GM19035 (cell line): Measurements from ENCODE around the gene MAPK8IP3.
"Not testable (repeated sequence)": the region's sequence is repeated elsewhere in the genome, so short reads cannot be mapped to it uniquely, and the experiment has no call there.

Experiments used
- ATAC-seq: cut with Tn5 transposase; IDR thresholded peaks from one replicate; pipeline ENCODE4 v1.9.1; 2021; ENCODE audit not compliant: unreplicated experiment

The MAPK8IP3 gene

DNA sequence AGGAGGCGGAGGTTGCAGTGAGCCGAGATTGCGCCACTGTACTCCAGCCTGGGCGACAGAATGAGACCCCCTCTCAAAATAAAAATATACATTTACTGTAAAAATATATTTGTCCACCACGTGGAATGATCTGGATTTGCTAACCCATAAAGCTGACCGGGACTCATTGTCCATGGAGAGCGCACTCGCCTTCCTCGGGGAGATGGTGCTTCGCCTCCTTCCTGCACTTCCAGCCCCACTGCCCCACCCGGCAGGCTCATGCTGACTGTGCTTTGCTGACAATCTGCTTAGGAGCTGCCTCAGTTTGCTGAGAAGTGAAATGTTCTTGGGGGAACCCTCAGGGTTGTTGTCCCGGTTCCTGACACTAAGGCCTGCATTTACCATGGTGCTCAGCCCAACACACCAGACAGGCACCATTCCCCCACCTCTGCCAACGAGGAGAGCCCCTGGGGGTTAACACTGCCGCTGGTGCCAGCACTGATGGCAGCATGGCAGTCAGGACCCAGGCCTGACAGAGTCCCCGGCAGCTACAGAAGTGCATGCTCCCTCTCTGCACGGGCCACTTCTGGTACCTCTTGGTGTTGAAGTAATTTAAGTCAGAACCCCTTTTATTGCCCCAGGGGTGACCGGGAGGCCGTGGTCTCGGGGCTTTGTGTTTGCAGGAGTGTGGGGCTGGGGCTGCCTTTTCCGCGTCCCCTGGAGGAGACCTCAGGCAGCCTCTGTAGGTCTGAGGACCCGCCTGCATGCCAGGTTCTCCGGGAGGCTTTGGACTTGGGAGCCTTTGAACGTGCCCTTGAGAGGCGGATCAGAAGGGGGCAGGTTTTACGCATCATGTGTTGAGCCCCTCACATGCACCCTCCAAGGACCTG, 79.2 kb downstream of the MAPK8IP3 start:
- no peak for ATAC-seq

DNA sequence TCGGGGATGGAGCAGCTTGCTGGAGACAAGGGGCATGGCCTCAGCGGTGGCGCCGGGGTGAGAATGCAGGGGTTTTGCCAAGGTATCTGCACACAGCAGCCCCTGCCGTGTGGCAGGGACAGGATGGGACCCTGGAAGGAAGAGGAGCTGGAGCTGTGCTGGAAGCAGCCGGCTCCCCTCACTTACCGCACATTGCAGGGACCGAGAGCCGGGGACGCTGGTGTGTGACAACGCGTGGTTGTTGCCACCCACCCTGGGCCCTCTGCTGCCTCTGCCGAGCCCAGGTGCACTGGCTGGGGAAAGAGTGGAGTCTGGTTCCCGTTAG, 79.8 kb downstream of the MAPK8IP3 start:
- no peak for ATAC-seq

DNA sequence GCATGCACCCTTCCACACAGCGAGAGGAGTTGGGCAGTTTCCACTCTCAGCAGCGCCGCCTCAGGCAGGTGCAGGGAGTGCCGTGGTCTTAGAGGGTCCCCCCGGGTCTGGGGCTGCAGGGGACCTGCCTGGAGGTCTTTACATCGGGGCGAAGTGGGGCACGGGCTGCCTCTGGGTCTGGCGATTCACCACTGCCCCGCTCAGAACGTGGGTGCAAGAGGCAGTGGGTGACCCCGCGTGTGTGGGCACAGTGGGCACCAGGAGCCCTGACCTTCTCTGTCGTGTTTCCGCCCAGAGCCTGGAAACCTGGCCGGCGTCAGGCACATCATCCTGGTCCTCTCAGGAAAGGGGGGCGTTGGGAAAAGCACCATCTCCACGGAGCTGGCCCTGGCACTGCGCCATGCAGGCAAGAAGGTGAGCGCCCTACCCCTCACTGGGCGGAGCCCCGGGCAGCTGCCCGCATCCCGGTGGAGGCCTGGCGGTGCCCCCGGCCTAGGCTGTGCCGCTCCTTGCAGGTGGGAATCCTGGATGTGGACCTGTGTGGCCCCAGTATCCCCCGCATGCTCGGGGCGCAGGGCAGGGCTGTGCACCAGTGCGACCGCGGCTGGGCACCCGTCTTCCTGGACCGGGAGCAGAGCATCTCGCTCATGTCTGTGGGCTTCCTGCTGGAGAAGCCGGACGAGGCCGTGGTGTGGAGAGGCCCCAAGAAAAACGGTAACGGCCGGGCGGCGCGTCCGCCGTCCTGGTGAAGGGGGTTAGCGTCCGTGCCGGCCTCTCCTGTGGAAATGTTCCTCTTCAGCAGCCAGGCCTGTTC, 80.5 kb downstream of the MAPK8IP3 start:
- ATAC-seq: no peak

DNA sequence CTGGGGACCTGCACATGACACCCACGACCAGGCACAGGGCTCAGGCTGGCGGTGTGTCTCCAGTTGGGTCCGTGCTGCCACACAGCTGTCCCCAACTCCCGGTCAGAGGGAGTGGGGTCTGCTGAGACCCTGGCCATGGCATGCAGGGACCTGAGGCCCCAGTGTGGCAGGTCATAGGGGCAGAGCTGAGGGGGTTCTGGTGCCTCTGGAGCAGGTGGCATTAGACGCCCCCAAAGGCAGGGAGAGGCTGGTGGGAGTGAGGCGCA, 81.0 kb downstream of the MAPK8IP3 start:
- no peak for ATAC-seq

DNA sequence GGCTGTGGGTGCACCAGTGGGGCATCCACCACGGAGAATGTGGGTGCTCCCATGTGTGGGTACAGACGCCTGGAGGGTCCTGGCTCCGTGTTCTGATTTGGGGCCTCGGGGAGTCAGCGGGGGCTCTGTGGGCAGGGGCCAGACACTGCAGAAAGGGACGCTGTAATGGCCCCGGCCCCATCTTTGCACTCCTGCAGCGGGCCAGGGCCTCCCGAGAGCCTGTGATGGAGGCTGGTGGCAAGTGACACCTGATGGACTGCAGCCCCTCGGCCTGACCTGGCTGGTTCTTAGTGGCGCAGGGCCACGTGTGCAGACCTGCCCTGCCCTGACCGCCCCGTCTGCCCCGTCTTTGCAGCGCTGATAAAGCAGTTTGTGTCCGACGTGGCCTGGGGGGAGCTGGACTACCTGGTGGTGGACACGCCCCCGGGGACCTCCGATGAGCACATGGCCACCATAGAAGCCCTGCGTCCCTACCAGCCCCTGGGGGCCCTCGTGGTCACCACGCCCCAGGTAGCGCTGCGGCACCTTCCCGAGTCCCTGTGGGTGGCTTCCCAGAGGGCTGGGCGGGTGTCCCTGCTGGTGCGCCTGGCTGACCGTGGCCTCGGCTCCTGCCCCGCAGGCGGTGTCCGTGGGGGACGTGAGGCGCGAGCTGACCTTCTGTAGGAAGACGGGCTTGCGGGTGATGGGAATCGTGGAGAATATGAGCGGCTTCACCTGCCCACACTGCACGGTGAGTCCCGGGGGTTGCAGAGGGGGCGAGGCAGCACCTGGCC, 81.5 kb downstream of the MAPK8IP3 start:
- ATAC-seq: no peak

DNA sequence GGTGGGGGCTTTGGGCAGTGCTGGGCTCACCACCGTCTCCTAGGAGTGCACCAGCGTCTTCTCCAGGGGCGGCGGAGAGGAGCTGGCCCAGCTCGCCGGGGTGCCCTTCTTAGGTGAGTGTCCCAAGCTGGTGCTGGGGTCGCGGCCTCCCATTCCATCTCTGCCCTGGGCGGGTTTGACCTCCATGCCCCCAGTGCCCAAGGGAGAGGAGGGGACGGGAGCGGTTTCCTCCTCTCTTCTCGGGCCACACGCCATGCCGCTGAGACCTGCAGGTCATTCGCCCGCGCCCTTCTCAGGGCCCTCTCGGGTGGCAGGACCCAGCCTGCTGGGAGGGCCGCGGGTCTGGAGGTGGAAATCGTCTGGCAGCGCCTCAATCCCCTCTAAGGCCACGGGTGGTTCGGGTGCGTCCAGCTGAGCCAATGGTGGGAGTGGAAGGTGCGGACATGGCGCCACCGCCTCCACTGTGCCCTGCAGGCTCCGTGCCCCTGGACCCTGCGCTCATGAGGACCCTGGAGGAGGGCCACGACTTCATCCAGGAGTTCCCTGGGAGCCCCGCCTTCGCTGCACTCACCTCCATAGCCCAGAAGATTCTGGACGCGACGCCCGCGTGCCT, 82.2 kb downstream of the MAPK8IP3 start:
- no peak for ATAC-seq

DNA sequence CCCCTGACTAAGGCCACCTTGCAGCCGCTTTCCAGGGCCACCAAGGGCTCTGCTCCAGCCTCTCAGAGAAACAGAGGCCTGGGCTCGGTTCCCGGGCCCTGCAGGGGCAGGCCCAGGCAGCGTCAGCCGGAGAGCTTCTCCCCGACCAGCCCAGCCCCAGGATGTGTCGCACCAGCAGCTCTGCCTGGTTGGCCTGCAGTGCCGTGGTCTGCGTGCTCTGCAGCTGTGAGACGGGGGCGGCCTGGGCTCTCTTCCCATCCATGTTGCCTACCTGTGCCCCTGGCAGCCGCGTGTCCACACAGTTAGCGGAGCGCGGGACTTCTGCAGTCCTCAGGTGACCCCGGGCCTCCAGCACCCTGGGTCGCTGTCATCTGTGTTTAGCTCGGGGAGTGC, 82.7 kb downstream of the MAPK8IP3 start:
- ATAC-seq: no peak

DNA sequence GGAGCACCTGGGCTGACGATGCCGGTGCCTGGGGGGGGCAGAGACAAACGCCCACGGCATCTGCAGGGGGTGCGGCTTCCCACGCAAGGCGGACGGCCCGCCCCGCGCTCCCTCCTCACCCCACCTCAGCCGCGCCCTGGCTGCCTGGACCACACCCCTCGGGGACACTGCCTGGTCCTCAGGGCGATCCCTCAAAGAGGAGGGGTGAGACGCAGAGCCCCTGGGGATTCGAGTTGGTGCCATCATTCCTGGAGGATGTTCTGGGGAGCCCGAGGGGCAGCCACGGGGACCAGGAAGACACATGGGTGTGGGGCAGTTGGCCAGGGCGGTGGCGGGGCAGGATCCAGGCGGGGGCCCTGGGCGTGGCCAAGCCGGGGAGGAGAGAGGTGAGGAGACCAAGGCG, 83.6 kb downstream of the MAPK8IP3 start:
- ATAC-seq: no peak

DNA sequence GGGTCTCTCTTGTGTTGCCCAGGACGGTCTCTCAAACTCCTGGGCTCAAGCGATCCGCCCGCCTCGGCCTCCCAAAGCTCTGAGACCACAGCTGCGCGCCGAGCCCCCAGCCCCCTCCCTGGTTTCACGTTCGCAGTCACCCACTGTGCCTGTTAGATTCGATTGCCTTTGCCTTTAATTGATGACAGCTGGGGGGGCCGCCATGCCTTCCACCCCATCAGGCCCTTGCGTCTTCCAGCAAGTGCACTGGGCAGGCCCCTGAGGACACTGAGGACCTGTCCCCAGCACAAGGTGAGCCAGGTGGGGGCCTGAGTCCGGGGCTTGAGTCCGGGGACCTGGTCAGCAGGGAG, 84.2 kb downstream of the MAPK8IP3 start:
- no peak for ATAC-seq

DNA sequence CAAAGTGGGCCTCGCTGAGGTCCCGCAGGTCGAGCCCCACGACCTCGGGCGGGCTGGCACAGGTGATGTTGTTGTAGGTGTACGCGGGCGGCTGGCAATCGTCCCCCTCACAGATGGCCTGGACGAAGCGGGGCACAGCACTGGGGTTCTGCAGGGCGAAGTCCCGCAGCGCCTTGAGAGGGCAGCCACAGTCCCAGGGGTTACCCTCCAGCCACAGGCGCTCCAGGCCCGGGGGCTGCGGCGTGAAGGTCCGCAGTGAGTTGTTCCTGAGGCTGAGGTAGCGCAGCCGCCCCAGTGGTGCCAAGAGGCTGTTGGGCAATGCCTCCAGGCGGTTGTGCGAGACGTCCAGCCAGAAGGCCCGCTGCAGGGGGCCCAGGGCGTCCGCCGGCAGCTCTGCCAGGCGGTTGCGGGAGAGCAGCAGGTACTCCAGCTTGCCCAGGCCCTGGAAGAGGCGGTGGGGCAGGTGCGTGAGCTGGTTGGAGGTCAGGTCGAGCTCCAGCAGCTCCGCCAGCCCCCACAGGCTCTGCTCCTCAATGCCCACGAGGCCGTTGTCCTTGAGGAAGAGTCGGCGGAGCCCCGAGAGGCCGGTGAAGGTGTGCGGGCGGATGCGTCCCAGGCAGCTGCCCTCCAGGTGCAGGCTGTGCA, 84.7 kb downstream of the MAPK8IP3 start:
- ATAC-seq: no peak

DNA sequence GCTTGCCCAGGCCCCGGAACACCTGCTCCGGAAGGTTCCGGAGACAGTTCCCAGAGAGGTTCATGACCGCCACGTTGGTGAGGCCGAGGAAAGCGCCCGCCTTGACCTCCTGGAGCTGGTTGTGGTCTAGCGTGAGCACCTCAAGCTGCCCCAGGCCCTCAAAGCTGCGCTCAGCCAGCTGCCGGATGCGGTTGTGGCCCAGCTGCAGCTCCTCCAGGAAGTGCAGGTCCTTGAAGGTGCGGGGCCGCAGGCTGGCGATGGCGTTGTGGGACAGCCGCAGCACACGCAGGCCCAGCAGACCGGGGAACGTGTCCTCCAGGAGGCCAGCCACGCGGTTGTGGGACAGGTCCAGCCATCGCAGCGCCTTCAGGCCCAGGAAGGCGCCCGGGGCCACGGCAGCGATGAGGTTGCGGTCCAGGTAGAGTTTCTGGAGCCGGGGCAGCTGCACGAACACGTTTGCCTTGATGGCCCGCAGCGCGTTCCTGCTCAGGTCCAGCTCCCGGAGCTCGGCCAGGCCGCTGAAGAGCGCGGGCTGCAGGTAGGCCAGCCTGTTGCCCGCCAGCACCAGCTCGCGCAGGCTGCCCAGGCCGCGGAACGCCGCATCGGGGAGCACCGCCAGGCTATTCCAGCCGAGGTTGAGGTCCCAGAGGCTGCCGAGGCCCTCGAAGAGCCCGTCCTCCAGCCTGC, 85.4 kb downstream of the MAPK8IP3 start:
- no peak for ATAC-seq

DNA sequence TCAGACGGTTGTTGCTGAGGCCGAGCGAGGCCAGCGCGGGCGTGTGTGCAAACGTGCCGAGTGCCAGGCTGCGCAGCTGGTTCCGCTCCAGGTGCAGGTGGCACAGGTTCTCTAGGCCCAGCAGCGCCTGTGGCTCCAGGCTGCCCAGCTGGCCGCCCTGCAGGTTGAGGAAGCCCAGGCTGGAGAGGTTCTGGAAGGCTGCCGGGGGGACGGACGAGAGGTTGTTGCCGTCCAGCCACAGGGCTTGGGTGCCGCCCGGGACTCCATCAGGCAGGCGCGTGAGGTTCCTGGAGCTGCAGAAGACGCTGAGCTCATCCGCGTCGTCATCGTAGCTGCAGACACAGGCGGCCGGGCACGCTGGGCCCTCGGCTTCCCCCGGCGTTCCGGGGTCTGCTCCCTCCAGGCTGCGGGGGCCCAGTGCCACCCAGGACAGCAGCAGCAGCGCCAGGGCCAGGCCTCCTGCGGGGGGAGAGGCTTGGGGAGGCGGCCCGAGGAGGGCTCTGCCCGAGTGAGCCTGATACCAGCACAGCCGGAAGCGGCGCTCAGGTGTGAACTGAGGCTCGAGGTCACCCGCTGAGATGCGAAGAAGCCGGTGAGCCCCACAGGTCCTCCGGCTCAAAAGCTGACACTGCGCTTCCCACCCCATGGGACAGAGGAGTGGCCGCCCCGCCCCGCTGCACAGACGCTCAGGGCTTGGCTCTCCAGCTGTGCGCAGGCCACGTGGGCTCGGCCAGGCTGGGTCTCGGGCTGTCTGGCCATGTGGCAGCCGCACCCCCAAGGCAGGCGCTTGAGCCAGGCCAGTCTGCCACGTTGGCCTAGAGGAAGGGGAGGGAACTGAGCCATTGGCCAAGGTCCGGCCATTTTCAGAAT, 86.2 kb downstream of the MAPK8IP3 start:
- ATAC-seq: no peak

DNA sequence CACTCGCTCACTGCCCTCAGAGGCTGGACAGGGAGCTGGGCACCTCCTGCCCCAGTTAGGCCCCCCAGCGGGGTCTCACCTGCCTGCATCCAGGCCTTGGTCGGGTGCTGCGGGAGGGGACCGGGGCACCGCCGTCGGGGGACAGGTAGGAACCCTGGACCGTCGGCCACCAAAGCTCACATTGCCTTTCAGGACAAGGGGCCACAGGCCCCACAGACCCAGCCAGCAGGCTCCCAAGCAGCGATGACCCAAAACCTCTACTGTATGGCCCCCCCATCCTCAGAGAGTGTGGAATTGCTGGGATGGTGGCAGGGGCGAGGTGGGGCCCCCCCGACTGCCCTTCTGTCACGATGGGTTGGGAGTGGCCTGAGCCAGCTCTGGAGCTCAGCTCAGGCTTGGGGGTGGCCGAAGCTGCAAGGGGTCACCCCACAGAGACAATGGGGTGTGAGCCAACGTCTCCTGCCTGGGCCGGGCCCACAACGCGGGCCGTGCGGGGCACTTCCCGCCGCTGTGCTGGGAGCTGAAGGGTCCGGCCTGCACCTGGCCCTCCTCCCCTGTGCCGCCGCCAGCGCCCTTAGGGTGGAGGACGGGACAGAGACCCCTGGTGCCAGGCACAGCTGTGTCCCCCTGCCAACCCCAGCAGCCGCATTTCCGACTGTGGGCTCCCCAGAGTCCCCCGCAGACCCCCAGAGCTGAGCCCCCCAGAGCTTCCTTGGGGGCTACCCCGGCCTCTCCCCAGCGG, 87.0 kb downstream of the MAPK8IP3 start:
- no peak for ATAC-seq

DNA sequence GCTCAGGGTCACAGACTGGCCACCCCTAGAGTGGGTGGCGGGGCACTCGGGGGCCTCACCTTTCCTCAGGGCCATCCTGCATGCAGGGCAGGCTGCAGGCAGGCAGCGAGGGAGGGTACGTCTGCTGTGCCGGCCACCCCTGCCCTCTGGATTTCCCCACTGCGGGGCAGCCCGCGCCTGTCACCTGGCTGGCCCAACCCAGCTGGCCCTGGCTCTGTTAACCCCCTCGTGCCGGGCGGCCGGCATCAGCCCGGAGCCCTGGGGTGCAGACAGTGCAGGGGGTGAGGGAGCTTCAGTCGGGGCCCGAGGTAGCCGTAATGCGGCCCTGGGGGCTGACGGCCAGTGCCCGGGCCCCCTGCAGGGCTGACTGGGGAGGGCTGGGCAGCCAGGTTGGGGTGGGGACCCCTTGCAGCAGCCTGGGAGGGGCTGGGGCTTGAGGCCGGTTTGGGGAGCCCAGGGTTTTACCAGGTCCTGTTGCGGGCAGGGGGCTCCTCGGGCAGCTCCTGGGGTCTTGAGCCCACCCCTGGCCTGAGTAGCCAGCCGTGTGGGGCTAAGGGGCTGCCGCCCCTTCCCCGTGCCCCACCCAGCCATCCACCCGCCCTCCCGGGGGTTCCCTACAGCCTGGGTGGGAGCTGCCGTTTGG, 87.7 kb downstream of the MAPK8IP3 start, which contains the start of gene IGFALS:
Gene IGFALS (minus strand): TSS at position 128 of the 643 bp plus-strand sequence. CDS start 53 bp downstream, at position 75.
- no peak for ATAC-seq

DNA sequence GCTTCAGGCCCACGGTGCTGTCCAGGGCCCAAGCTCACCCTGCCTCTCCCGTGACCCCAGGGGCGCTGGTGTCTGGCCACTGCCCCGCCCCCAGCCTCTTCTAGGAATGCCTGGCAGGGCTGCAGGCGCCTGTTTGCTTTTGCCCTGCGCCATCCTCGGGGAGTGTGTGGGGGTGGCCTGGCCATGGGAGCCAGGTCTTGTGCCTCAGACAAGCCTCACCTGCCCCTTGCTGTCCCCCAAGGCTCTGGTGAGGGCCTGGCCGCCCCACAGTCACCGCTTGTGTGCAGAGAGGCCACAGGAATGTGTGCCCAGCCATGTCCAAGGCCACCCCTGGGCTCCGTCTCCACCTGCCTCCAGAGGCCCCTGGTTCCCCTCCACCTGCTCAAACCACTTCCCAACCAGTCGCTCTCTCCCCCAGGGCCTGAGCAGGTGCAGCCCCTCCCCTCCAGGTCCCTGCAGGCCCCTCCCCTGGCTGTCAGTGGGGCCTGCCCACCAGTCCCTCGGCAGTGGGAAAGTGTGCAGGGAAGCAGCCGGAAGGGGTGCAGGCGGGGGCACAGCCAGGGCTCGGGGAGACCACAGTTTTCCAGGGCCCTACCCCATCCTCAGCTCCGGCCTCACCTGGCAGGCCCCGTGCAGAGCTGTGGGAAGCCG, 88.4 kb downstream of the MAPK8IP3 start:
- ATAC-seq: no peak

DNA sequence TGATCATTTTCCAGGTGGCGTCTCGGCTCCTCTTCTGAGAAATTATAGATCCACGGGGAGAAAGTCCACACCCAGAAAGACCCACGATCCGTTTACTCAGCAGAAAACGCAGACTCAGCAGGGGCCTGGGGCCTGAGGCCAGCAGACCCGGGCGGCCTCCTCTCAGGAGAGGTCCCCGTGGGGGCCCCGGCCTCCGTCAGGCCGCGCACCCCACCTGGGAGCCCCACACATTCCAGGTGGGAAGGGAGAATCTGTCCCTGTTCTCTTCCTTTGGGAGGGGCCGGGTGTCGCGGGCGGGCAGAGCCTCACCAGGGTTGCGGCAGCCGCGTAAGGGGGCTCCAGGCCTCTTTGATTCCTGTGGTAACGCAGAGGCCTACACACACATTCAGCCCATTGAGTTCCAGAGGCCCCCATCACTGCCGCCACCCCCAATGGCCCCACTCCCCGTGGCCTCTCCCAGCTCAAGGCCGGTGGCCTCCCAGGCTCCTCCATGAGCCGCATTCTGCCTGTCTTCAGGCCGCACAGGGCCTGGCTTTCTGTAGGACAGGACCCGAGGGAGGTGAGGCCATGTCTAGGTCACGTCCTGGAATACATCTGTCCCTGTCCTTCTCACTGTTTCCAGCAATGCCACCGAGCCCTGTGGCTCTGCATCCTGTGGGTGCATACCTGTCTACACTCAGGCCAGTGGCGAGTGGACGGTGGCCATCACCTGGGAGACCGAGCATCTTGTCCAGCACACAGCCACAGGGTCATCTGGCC, 89.1 kb downstream of the MAPK8IP3 start:
- ATAC-seq: no peak

DNA sequence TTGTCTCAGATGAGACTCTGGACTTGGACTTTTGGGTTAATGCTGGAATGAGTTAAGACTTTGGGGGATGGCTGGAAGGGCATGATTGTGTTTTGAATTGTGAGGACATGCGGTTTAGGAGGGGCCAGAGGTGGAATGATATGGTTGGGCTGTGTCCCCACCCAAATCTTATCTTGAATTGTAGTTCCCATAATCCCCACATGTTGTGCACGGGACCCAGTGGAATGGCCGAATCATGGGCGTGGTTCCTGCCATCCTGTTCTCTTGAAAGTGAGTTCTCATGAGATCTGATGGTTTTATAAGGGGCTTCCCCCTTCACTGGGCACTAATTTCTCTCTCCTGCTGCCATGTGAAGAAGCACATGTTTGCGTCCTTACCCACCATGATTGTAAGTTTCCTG, 93.3 kb downstream of the MAPK8IP3 start:
- not testable (repeated sequence) for ATAC-seq
